NCI-H2171 (cell line): ENCODE results near the gene TMEM244.
"Not testable (repeated sequence)": the region's sequence is repeated elsewhere in the genome, so short reads cannot be mapped to it uniquely, and the experiment has no call there.

Experiments
- DNase-seq: peaks from one replicate; lab custom pipeline; 2025; lab: John Stamatoyannopoulos, UW

Gene TMEM244

DNA sequence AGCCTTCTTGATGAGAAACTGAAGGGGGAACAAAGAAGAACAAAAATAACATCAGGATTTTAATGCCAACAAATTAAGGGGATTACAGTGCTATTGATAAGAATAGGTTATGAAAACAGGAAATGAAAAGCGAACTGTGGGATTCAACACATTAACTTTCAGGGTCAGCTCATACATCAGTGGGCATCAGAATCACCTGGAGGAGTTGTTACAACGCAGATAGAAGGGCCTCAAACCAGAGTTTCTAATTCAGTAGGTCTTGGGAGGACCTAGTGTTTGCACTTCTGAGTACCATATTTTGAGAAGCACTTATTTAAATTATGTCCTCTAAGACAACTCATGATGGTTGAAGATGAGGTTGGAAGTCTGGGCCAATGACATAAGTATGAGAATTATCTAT is 5.6 kb upstream of the TMEM244 start:
- no peak for DNase-seq

DNA sequence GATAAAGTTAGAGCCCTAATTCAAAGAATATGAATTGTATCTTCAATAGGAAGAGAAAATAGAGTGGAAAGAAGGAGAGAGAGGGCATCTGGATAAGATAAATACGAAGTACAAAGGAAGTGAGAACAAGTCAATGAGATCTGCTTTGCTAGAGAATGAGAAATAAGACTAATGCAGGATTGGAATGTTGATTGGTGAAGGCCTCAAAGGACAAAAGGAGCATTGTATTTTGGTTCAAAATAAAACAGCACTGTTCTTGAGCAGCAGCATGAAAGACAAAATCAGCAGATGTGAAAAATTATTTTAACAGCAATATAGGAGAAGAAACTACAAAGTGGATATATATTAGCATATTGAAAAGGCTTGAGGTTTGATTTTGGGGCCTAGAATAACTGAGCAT is 5.1 kb upstream of the TMEM244 start:
- no peak for DNase-seq

- DNase-seq = no peak
Measured at GRCh38 chr6:129865013-129865412, 3.9 kb upstream of the TMEM244 start.

- no peak for DNase-seq
Measured at GRCh38 chr6:129863664-129864063, 2.5 kb upstream of the TMEM244 start.

DNA sequence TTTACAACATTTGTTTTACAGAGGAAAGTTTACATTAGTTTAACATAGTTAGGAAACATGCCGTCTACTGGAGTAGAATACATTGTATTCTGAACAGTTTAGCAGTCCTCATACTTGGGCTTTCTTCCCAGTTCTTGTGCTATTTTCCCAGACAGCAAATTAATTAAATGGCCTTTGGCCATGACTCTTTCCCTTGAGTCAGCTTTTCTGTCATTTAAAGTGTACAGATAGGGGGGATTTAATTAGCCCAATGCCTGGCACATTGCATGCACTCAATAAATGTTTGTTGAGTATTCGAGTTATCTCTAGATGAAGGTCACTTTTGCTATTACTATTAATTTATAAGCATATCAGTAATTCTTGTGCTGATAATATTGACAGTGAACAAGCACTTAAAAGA is 1.6 kb downstream of the TMEM244 start:
- DNase-seq = no peak

GRCh38 chr6:129857838-129858237 is 3.3 kb downstream of the TMEM244 start:
- no peak for DNase-seq

GRCh38 chr6:129853996-129854711 is 7.0 kb downstream of the TMEM244 start:
- no peak for DNase-seq

DNA sequence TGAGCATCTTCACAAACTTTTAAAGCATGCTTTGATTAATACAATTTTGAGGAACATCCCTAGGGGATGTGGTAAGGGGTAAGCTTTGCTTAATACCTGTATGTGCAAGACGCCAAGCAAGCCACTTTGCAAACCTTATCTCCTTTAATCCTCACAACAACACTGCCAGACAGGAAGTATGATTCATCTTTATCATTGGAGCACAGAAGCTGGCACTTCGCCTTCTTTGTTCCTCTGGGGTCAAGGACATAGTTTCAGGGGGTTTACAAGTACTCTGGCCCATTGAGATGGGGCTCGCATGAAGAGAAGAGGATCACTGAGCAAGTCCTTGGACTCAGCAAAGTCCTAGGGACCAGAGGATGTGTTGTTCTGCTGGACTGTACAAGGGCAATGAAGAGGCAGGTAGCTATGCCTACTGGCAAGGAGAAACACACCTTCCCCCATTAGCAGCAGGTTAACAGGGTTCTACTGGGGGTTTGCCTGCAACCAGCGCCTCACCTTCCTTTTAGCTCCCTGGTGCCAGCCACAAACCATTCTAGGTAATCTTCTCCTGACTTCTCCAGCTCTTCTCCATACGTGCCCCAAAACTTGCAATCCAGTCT is 8.8 kb downstream of the TMEM244 start:
- DNase-seq = no peak

- no peak for DNase-seq
Measured at GRCh38 chr6:129849456-129849855, 11.7 kb downstream of the TMEM244 start.

DNA sequence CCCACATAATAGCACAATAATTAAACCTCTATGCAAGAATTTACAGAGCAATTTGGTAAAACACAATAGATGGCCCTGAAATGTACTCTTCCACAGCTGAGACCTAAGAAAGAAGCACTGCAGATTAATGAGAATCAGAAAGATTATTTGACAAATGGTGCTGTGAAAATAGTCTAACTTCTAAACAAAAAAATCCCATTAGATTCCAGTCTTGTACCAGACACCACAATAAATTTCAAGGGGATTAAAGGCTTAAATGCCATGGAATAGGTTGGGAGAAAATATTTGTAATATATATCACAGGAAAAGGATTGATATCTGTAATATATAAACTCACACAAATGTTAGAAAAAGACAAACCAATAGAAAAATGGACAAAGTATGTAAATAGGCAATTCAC is 14.4 kb downstream of the TMEM244 start:
- DNase-seq = no peak

- DNase-seq = no peak
Measured at GRCh38 chr6:129845696-129846095, 15.4 kb downstream of the TMEM244 start.

GRCh38 chr6:129844118-129844891 is 16.8 kb downstream of the TMEM244 start:
- DNase-seq = no peak

- DNase-seq = no peak
Measured at GRCh38 chr6:129843573-129843972, 17.5 kb downstream of the TMEM244 start.

DNA sequence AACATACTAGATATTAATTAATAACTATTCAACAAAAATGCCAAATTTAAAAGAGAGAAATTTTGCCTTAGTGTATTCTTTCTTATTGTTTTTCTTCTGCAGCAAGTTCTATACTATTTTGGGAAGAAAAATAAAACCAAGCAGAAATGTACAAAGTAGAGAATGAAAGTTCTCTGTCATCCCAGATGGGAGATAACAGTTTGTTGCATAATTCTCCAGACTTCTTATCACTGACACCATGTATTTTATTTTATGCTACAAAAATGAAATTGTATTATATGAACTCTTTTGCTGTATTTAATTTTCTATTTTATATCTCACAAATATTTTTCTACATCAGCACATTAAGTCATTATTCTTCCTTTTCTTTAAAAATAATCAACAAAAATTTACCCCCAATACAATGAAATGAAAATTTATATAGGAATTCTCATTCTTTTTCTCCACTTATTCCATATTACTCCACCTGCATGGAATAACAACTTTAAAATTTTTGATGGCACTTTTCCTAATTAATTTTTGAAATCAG is 18.2 kb downstream of the TMEM244 start:
- no peak for DNase-seq

GRCh38 chr6:129842137-129842536 is 19.0 kb downstream of the TMEM244 start:
- no peak for DNase-seq

DNA sequence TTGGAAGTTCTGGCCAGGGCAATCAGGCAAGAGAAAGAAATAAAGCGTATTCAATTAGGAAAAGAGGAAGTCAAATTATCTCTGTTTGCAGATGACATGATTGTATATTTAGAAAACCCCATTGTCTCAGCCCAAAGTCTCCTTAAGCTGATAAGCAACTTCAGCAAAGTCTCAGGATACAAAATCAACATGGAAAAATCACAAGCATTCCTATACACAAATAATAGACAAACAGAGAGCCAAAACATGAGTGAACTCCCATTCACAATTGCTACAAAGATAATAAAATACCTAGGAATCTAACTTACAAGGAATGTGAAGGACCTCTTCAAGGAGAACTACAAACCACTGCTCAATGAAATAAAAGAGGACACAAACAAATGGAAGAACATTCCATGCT is 21.6 kb downstream of the TMEM244 start:
- DNase-seq = not testable (repeated sequence)

GRCh38 chr6:129835691-129836090 is 25.4 kb downstream of the TMEM244 start:
- no peak for DNase-seq

- DNase-seq = no peak
Measured at GRCh38 chr6:129832299-129832698, 28.8 kb downstream of the TMEM244 start.

GRCh38 chr6:129828229-129828628 is 32.9 kb downstream of the TMEM244 start:
- no peak for DNase-seq

DNA sequence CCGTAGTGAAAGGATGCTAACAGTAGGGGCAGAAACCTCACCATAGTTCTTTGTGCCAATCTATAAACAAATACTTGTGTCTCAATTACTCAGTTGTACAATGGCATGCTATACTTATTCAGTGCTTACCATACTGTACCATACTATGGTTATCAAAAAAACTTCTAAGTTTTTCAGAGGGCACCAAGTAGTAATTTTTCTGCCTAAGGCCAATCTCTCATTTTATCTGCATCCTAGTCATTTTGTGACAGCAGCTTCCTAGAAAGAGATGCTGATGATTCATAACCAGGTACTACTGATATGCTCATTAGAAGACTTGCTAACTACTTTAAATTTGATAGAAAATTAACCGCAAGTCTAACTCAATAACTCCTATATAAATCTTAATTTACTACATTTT is 42.9 kb downstream of the TMEM244 start:
- DNase-seq = no peak

DNA sequence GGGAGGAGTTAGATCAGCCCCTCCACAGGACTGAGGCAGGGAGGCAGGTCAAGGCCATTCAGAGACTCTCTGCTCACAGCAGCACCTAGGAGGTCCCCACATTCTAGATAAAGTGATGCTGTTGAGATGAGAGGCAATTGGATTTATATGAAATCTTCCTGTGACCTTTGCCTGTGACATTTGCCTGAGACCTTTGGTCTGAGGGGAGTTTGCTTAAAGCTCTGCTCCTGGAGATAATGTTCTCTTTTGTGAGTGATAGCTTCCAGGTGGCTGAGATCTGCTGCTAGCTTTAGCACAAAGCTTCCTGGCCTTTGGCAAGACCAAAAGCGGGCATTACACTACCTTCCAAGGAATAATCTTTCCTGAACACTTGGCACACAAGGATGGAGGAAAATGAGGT is 43.3 kb downstream of the TMEM244 start:
- DNase-seq = no peak

DNA sequence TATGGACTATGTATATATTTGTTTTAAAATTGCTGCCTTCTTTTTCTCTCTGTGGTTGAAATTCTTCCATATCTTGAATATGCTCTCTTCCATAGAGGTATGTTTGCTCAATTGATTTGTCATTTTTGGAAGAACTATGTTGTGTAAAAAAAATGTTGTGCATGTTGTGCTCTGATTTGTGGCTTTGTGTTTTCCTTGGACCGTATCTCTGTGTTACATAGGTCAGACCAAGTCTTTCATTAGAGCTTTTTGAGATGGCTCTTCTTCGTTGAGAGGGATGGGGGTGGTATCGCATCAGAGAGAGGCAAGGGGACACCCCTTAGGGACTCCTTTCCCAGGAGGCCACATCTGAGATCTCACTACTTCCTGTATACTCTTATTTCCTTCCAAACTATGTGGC is 43.8 kb downstream of the TMEM244 start:
- no peak for DNase-seq
